ENCODE results near the gene PNPLA6.

DNA sequence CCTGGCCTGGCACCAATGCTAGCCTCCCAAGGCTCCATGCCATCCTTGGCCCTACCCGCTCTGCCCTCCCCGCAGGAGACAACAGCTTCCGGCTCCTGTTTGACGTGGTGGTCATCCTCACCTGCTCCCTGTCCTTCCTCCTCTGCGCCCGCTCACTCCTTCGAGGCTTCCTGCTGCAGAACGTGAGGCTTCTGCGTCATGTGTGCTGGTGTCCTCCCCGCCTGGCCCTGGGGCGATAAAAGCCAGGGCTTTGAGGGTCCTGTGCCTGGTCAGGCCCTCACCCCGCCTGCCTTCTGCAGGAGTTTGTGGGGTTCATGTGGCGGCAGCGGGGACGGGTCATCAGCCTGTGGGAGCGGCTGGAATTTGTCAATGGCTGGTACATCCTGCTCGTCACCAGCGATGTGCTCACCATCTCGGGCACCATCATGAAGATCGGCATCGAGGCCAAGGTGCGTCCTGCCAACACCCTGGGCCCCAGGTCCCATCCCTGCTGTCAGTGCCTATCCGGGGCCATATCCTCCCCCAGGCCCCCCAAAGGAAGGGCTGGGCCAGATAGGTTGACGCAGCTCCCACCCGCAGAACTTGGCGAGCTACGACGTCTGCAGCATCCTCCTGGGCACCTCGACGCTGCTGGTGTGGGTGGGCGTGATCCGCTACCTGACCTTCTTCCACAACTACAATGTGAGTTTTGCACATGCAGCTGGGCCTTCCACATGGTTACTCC lies 6.8 kb upstream of the PNPLA6 start:
- TF ChIP-seq EZH2 (IDR thresholded peaks at IDR 0.05) (no peak), POLR2AphosphoS5 (IDR thresholded peaks at IDR 0.05; ENCODE audit: borderline replicate concordance, low read depth, low read length) (no peak), FOXP2 (optimal IDR thresholded peaks at IDR 0.05; ENCODE audit: control extremely low read depth, extremely low read length, insufficient read depth) (no peak)
